IMR-90 (cell line): ENCODE results near the gene GRM8. TPM values are rescaled to one million over a fixed set of nuclear protein-coding genes. Genes with fewer than 3 reads are reported as not detected.

ENCODE experiments used
- ATAC-seq: fragments of 200-7000 bp; cut with Tn5 transposase; 2 replicates; pipeline ENCODE4 v1.9.1; 2020; ENCODE audit warnings: low read depth, mild to moderate bottlenecking, moderate library complexity
- BruUV-seq: library from RNA; stranded (reverse); fragments of 400-500 nt; replicated peaks from 2 replicates; lab custom pipeline; 2021; lab: Mats Ljungman, UMichigan
- CTCF ChIA-PET: fragments of 300-600 bp; formaldehyde crosslinking; extraction: SDS; loops from one replicate; lab custom pipeline; 2021; ENCODE audit warnings: antibody characterized with exemption; lab: Yijun Ruan, JAX
- POLR2A ChIA-PET: fragments of 300-600 bp; sonication (Branson Sonifier 250); formaldehyde crosslinking; loops from one replicate; lab custom pipeline; 2022; ENCODE audit warnings: antibody characterized with exemption; ENCODE audit not compliant: unreplicated experiment; lab: Charles Lee
- DNase-seq: peaks from one replicate; pipeline ENCODE4 v3.0.0; 2013
- H2AFZ ChIP-seq: replicated peaks from 2 replicates; pipeline ENCODE3; 2013; ENCODE audit warnings: low read length, mild to moderate bottlenecking; ENCODE audit not compliant: poor library complexity
- H2AK5ac ChIP-seq: 2 replicates; pipeline ENCODE4 v1.6.1; 2013; ENCODE audit warnings: low read depth, low read length, inconsistent platforms
- H2AK9ac ChIP-seq: replicated peaks from 2 replicates; pipeline ENCODE3; 2013; ENCODE audit warnings: mild to moderate bottlenecking, low read depth, low read length, moderate library complexity; ENCODE audit not compliant: poor library complexity
- H2BK120ac ChIP-seq: 2 replicates; pipeline ENCODE4 v1.6.1; 2013; ENCODE audit warnings: low read depth, low read length, inconsistent platforms
- H2BK15ac ChIP-seq: 3 replicates; pipeline ENCODE4 v1.6.1; 2013; ENCODE audit warnings: low read depth, low read length, inconsistent platforms
- H2BK20ac ChIP-seq: 2 replicates; pipeline ENCODE4 v1.6.1; 2013; ENCODE audit warnings: low read depth, mild to moderate bottlenecking, inconsistent platforms, low read length, moderate library complexity
- H2BK5ac ChIP-seq: 2 replicates; pipeline ENCODE4 v1.6.1; 2013; ENCODE audit warnings: mild to moderate bottlenecking, low read depth, low read length, inconsistent platforms; ENCODE audit not compliant: poor library complexity, severe bottlenecking
- H3K14ac ChIP-seq: replicated peaks from 2 replicates; pipeline ENCODE4 v1.6.1; 2013; ENCODE audit warnings: low read depth, low read length, inconsistent platforms
- H3K18ac ChIP-seq: 2 replicates; pipeline ENCODE4 v1.6.1; 2013; ENCODE audit warnings: low read depth, low read length, control low read depth
- H3K23ac ChIP-seq: 2 replicates; pipeline ENCODE4 v1.6.1; 2013; ENCODE audit warnings: low read depth, low read length, inconsistent platforms
- H3K27ac ChIP-seq: 2 replicates; pipeline ENCODE4 v1.5.1; 2013; ENCODE audit warnings: mild to moderate bottlenecking, control low read depth, low read length; ENCODE audit not compliant: insufficient read depth
- H3K27me3 ChIP-seq: 2 replicates; pipeline ENCODE4 v1.6.1; 2013; ENCODE audit warnings: low read length; ENCODE audit not compliant: control insufficient read depth, insufficient read depth
- H3K36me3 ChIP-seq: 2 replicates; pipeline ENCODE4 v1.6.1; 2013; ENCODE audit warnings: low read length, mixed read lengths; ENCODE audit not compliant: control insufficient read depth, insufficient read depth
- H3K4ac ChIP-seq: 2 replicates; pipeline ENCODE4 v1.6.1; 2013; ENCODE audit warnings: low read depth, low read length, inconsistent platforms
- H3K4me1 ChIP-seq: 2 replicates; pipeline ENCODE4 v1.6.1; 2013; ENCODE audit warnings: low read length, mixed read lengths; ENCODE audit not compliant: control insufficient read depth, insufficient read depth
- H3K4me2 ChIP-seq: 2 replicates; pipeline ENCODE4 v1.6.1; 2013; ENCODE audit warnings: low read depth, mild to moderate bottlenecking, control low read depth, low read length, moderate library complexity
- H3K4me3 ChIP-seq: 2 replicates; pipeline ENCODE4 v1.5.1; 2013; ENCODE audit warnings: low read depth, mild to moderate bottlenecking, control low read depth, low read length, moderate library complexity; ENCODE audit not compliant: insufficient read depth
- H3K56ac ChIP-seq: 2 replicates; pipeline ENCODE4 v1.6.1; 2013; ENCODE audit warnings: low read length, inconsistent platforms; ENCODE audit not compliant: insufficient read depth; ENCODE audit errors: extremely low read depth
- H3K79me1 ChIP-seq, 2 experiments: 2 replicates each; pipeline ENCODE4 v1.6.1; 2013; ENCODE audit warnings: low read length in 2 of 2, inconsistent platforms in 1 of 2, low read depth in 1 of 2
- H3K9ac ChIP-seq: 2 replicates; pipeline ENCODE4 v1.6.1; 2013; ENCODE audit warnings: low read depth, low read length, control low read depth
- H3K9me1 ChIP-seq: 2 replicates; pipeline ENCODE4 v1.6.1; 2013; ENCODE audit warnings: low read length, inconsistent platforms; ENCODE audit not compliant: insufficient read depth
- H3K9me3 ChIP-seq: 2 replicates; pipeline ENCODE4 v1.6.1; 2013; ENCODE audit warnings: low read length; ENCODE audit not compliant: control insufficient read depth, insufficient read depth
- H4K20me1 ChIP-seq: 2 replicates; pipeline ENCODE4 v1.6.1; 2013; ENCODE audit warnings: low read length, inconsistent platforms; ENCODE audit not compliant: insufficient read depth
- H4K5ac ChIP-seq: 2 replicates; pipeline ENCODE4 v1.6.1; 2013; ENCODE audit warnings: mild to moderate bottlenecking, low read depth, low read length, control low read depth
- H4K8ac ChIP-seq, 2 experiments: 2 replicates each; pipeline ENCODE4 v1.6.1; 2013; ENCODE audit warnings: low read depth in 2 of 2, low read length in 2 of 2, control low read depth in 1 of 2, inconsistent platforms in 1 of 2
- H4K91ac ChIP-seq: 2 replicates; pipeline ENCODE4 v1.6.1; 2013; ENCODE audit warnings: low read depth, low read length, inconsistent platforms; ENCODE audit not compliant: insufficient read depth
- CEBPB ChIP-seq: IDR thresholded peaks from 2 replicates; pipeline ENCODE4 v1.6.1; 2012; ENCODE audit warnings: low read depth, low read length, improper control_type of control experiment
- CHD1 ChIP-seq: IDR thresholded peaks from 2 replicates; pipeline ENCODE4 v1.6.1; 2012; ENCODE audit warnings: low read depth, low read length, improper control_type of control experiment
- CTCF ChIP-seq: conservative IDR thresholded peaks from 2 replicates; pipeline ENCODE4 v1.5.1; 2012; ENCODE audit warnings: mild to moderate bottlenecking, low read depth, low read length, improper control_type of control experiment
- FOS ChIP-seq: fragments of 150-350 bp; IDR thresholded peaks from 2 replicates; pipeline ENCODE4 v1.6.1; 2016; ENCODE audit warnings: low read depth, low read length
- NFE2L2 ChIP-seq: fragments of 150-350 bp; IDR thresholded peaks from 2 replicates; pipeline ENCODE4 v1.6.1; 2016; ENCODE audit warnings: low read depth, mild to moderate bottlenecking, low read length
- POLR2A ChIP-seq: IDR thresholded peaks from 2 replicates; pipeline ENCODE4 v1.6.1; 2012; ENCODE audit warnings: mild to moderate bottlenecking, low read depth, low read length
- RAD21 ChIP-seq: IDR thresholded peaks from 2 replicates; pipeline ENCODE4 v1.6.1; 2012; ENCODE audit warnings: low read length, improper control_type of control experiment
- RFX5 ChIP-seq: IDR thresholded peaks from 2 replicates; pipeline ENCODE4 v1.8.0; 2012; ENCODE audit warnings: low read depth, mild to moderate bottlenecking, low read length, moderate library complexity
- SMC3 ChIP-seq: fragments of 150-350 bp; IDR thresholded peaks from 2 replicates; pipeline ENCODE4 v1.6.1; 2016; ENCODE audit warnings: low read depth, mild to moderate bottlenecking, antibody characterized with exemption, low read length, moderate library complexity
- WGBS, 2 experiments: methylation state at CpG; one replicate each; pipeline versions ENCODE4 v1.1.5 to v1.1.7; 2013; ENCODE audit warnings: missing lambda C conversion rate in 2 of 2; ENCODE audit not compliant: insufficient read length in 1 of 2; ENCODE audit errors: extremely low coverage in 2 of 2; 5-methylcytosine and 5-hydroxymethylcytosine counted together
- dilution Hi-C: fragments of 300-500 bp; cut with HindIII; formaldehyde crosslinking; loops from one replicate; pipeline ENCODE4 v1.14.3; 2018; ENCODE audit warnings: low sequenced_read_pairs; ENCODE audit not compliant: unreplicated experiment
- in situ Hi-C: fragments of 300-500 bp; cut with MboI; formaldehyde crosslinking; loops from 3 replicates; pipeline ENCODE4 v1.14.3; 2019; ENCODE audit warnings: low sequenced_read_pairs, inconsistent platforms, mixed read lengths
- intact Hi-C: fragments of 100-400 bp; cut with micrococcal nuclease; formaldehyde crosslinking; loops from 2 replicates; pipeline ENCODE4 v1.10.0; 2022
- polyA plus RNA-seq, 3 experiments: library from polyadenylated mRNA; depleted of rRNA; stranded (reverse); fragments of >200 nt; gene quantifications; 2 replicates each; pipeline ENCODE4 v1.2.3, GENCODE V29; 2012; ENCODE audit warnings: low replicate concordance in 1 of 3
- total RNA-seq: library from RNA; depleted of rRNA; stranded (reverse); fragments of >200 nt; gene quantifications from 2 replicates; pipeline ENCODE4 v1.2.3, GENCODE V29; 2012
- TF ChIP-seq, protein P1 (sequence below): fragments of 150-350 bp; IDR thresholded peaks from 2 replicates; pipeline ENCODE4 v1.6.1; 2016; ENCODE audit warnings: low read depth, mild to moderate bottlenecking, low read length, moderate library complexity, borderline replicate concordance

The GRM8 gene
- total and polyA plus RNA-seq, 2 of the 4 experiments (the other 2 are of a cell fraction) = not detected

GRCh38 chr7:126760914-126761577 lies 491.7 kb downstream of the GRM8 start:
- H3K23ac ChIP-seq = no peak overlapping the region
- POLR2A ChIA-PET = no interaction called here
- no peak overlapping the region for H3K14ac ChIP-seq
- no peak overlapping the region for H4K91ac ChIP-seq
- intact Hi-C loops = no loop called here
- no peak overlapping the region for H2BK5ac ChIP-seq
- no peak for TF ChIP-seq NFE2L2
- no peak for TF ChIP-seq SMC3
- TF ChIP-seq CTCF = no peak
- no peak for TF ChIP-seq CHD1
- TF ChIP-seq CEBPB = no peak
- TF ChIP-seq RAD21 = no peak
- TF ChIP-seq, protein P1, sequence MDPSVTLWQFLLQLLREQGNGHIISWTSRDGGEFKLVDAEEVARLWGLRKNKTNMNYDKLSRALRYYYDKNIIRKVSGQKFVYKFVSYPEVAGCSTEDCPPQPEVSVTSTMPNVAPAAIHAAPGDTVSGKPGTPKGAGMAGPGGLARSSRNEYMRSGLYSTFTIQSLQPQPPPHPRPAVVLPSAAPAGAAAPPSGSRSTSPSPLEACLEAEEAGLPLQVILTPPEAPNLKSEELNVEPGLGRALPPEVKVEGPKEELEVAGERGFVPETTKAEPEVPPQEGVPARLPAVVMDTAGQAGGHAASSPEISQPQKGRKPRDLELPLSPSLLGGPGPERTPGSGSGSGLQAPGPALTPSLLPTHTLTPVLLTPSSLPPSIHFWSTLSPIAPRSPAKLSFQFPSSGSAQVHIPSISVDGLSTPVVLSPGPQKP = no peak
- TF ChIP-seq FOS = no peak
- no peak for TF ChIP-seq POLR2A
- no peak for TF ChIP-seq RFX5
- H4K20me1 ChIP-seq = no peaks in the 10 kb centered on the region
- no peak overlapping the region for H3K4me2 ChIP-seq
- DNase-seq = no peak
- no peak overlapping the region for H2BK15ac ChIP-seq
- H3K9ac ChIP-seq = no peak overlapping the region
- H3K9me1 ChIP-seq = no peaks in the 10 kb centered on the region
- H3K56ac ChIP-seq = no peak overlapping the region
- H3K27ac ChIP-seq = no peak overlapping the region
- WGBS, 2 experiments = 43% methylated on average over 1 of the region's 13 CpGs; no CpG with 5 or more reads in 1 of the 2 experiments
- no peak overlapping the region for H4K5ac ChIP-seq
- no peak overlapping the region for H3K18ac ChIP-seq
- H2AFZ ChIP-seq = no peak overlapping the region
- H2BK120ac ChIP-seq = no peak overlapping the region
- no peaks in the 10 kb centered on the region for H3K36me3 ChIP-seq
- ATAC-seq = no peak
- no peaks in the 10 kb centered on the region for H3K27me3 ChIP-seq
- H2AK5ac ChIP-seq = no peak overlapping the region
- no TSS peak for BruUV-seq
- H3K4me1 ChIP-seq = no peaks in the 10 kb centered on the region
- dilution Hi-C loops = no loop called here
- no peaks in the 10 kb centered on the region for H3K9me3 ChIP-seq
- no peak overlapping the region for H4K8ac ChIP-seq
- H3K79me1 ChIP-seq = no peaks in the 10 kb centered on the region
- H3K4me3 ChIP-seq = no peak overlapping the region
- CTCF ChIA-PET = no interaction called here
- no peak overlapping the region for H3K4ac ChIP-seq
- no peak overlapping the region for H2BK20ac ChIP-seq
- no peak overlapping the region for H2AK9ac ChIP-seq
- in situ Hi-C loops = no loop called here
